ENCODE measurements around the gene RNF144B. TPM values are rescaled to one million over a fixed set of nuclear protein-coding genes. Genes with fewer than 3 reads are reported as not detected.

The RNF144B gene
- total and polyA plus RNA-seq, 7 donors: 6.0 to 94.9 (median 34.5) TPM

DNA sequence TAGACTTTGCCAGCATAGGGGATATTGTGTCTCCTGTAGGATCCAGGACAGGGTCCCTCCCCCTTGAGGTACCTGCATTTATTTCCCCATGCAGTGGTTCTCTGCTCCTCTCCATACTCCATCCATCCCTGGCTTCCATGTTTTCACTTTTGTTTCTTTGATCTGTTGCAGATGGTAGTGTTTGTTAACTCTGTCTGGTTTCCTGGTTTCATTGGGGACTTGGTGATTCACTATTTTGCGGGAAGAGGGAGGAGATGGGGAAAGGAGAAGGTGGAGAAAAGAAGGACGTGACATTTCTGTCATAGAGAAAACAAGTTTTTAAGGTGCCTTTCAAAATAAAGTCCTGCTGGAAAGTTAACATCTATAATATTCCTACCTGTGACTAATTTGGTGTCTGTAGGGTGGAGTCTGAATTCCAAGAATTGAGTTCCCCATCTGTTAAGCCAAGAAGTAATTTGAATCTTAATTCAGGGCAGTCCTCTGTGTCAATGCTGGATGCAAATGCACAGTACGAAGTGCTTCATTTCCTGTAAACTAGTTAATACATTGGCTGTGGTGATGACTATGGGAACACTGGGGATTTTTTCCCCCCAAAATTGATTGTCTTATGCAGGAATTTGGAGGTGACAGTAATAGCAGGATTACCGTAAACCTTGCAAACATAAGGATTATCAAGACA is 6.9 kb upstream of the RNF144B start:
- Histone ChIP-seq H3K36me3 (ENCODE audit: insufficient read depth in 1 of 2, low read depth in 1 of 2) (no peaks in the 10 kb centered on the region), H3K27me3 (ENCODE audit: insufficient read depth in 3 of 3, low read length in 2 of 3) (no peaks in the 10 kb centered on the region), H3K27ac (peak overlapping the region; percentile 87), H3K9me3 (no peaks in the 10 kb centered on the region), H3K4me3 (peak overlapping the region; percentile 43), H3K4me1 (peaks cover 17% of the 10 kb centered on the region)
- peak in 3 of 4 donors; percentile 12 to 42 (median 36) for ATAC-seq
- DNase-seq: no peak
- WGBS, 3 donors: 53 to 68% (median 55%) methylated on average over 4 of the region's 4 CpGs
- intact Hi-C loops (cut with DNase I): loop anchor here in 1 of 2 donors (5.0 kb wide), 1 partner anchor 113 kb away; no protein-coding TSS in a partner anchor
- no peak for TF ChIP-seq CTCF (IDR thresholded peaks at IDR 0.05)

GRCh38 chr6:18380851-18381250 is 6.3 kb upstream of the RNF144B start:
- no peaks in the 10 kb centered on the region for H3K36me3 ChIP-seq (ENCODE audit: insufficient read depth in 1 of 2, low read depth in 1 of 2)
- no peak for DNase-seq
- no peaks in the 10 kb centered on the region for H3K27me3 ChIP-seq (ENCODE audit: insufficient read depth in 3 of 3, low read length in 2 of 3)
- peaks cover 17% of the 10 kb centered on the region for H3K4me1 ChIP-seq
- H3K9me3 ChIP-seq: no peaks in the 10 kb centered on the region
- peak in 3 of 4 donors; percentile 27 to 30 (median 30) for ATAC-seq
- TF ChIP-seq CTCF (IDR thresholded peaks at IDR 0.05): no peak
- H3K27ac ChIP-seq: peak overlapping the region; percentile 87
- WGBS, 3 donors: 63 to 81% (median 65%) methylated on average over 4 of the region's 4 CpGs
- H3K4me3 ChIP-seq: peak overlapping the region; percentile 43
- intact Hi-C loops (cut with DNase I): loop anchor here in 1 of 2 donors (5.0 kb wide), 1 partner anchor 114 kb away; no protein-coding TSS in a partner anchor

GRCh38 chr6:18383441-18383840 is 3.7 kb upstream of the RNF144B start:
- no peak for TF ChIP-seq CTCF (IDR thresholded peaks at IDR 0.05)
- peaks cover 23% of the 10 kb centered on the region for H3K4me1 ChIP-seq
- no peak overlapping the region for H3K4me3 ChIP-seq
- peak overlapping the region; percentile 87 for H3K27ac ChIP-seq
- no peaks in the 10 kb centered on the region for H3K36me3 ChIP-seq (ENCODE audit: insufficient read depth in 1 of 2, low read depth in 1 of 2)
- DNase-seq (no peak), ATAC-seq (no peak)
- no peaks in the 10 kb centered on the region for H3K27me3 ChIP-seq (ENCODE audit: insufficient read depth in 3 of 3, low read length in 2 of 3)
- intact Hi-C loops (cut with DNase I): loop anchor here in 1 of 2 donors (2.0 to 5.0 kb wide), 2 partner anchors 41 to 116 kb away; no protein-coding TSS in a partner anchor
- no peaks in the 10 kb centered on the region for H3K9me3 ChIP-seq
- WGBS, 3 donors: 94 to 97% (median 95%) methylated on average over 2 of the region's 2 CpGs

DNA sequence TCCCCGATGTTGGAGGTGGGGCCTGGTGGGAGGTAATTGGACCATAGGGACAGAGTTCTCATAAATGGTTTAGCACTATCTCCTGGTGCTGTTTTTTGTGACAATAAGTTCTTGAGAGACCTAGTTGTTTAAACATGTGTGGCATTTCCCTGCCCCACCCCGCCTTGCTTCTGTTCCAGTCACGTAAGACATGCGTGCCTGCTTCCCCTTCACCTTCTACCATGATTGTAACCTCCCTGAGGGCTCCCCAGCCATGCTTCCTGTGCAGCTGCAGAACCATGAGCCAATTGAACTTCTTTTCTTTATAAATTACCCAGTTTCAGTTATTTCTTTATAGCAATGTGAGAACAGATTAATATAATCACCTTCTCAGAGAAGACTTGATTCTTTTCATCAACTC is 2.5 kb upstream of the RNF144B start:
- no peak for TF ChIP-seq CTCF (IDR thresholded peaks at IDR 0.05)
- no peak for ATAC-seq
- WGBS, 3 donors: 67 to 71% (median 68%) methylated on average over 4 of the region's 4 CpGs
- no peak for DNase-seq
- Histone ChIP-seq H3K4me3 (no peak overlapping the region), H3K9me3 (no peaks in the 10 kb centered on the region), H3K27me3 (ENCODE audit: insufficient read depth in 3 of 3, low read length in 2 of 3) (no peaks in the 10 kb centered on the region), H3K36me3 (ENCODE audit: insufficient read depth in 1 of 2, low read depth in 1 of 2) (no peaks in the 10 kb centered on the region), H3K4me1 (peaks cover 23% of the 10 kb centered on the region), H3K27ac (peak overlapping the region; percentile 87)
- intact Hi-C loops (cut with DNase I): loop anchor here (5.0 kb wide), 4 partner anchors 42 to 117 kb away; no protein-coding TSS in a partner anchor

All from psoas muscle (tissue), 8 donors.